AG10803 (cell line): ENCODE results near the gene CPT1B.
"Not testable (repeated sequence)": the region's sequence is repeated elsewhere in the genome, so short reads cannot be mapped to it uniquely, and the experiment has no call there.

Experiments used
- DNase-seq: peaks from one replicate; pipeline ENCODE4 v3.0.0; 2010; ENCODE audit warnings: low read depth
- H3K4me3 ChIP-seq: 2 replicates; pipeline ENCODE4 v1.5.1; 2011; ENCODE audit warnings: mild to moderate bottlenecking, low read length, control low read depth
- TF ChIP-seq, protein P1 (sequence below): conservative IDR thresholded peaks from 2 replicates; pipeline ENCODE4 v1.5.1; 2011; ENCODE audit warnings: mild to moderate bottlenecking, low read length, control low read depth, inconsistent platforms

The CPT1B gene

DNA sequence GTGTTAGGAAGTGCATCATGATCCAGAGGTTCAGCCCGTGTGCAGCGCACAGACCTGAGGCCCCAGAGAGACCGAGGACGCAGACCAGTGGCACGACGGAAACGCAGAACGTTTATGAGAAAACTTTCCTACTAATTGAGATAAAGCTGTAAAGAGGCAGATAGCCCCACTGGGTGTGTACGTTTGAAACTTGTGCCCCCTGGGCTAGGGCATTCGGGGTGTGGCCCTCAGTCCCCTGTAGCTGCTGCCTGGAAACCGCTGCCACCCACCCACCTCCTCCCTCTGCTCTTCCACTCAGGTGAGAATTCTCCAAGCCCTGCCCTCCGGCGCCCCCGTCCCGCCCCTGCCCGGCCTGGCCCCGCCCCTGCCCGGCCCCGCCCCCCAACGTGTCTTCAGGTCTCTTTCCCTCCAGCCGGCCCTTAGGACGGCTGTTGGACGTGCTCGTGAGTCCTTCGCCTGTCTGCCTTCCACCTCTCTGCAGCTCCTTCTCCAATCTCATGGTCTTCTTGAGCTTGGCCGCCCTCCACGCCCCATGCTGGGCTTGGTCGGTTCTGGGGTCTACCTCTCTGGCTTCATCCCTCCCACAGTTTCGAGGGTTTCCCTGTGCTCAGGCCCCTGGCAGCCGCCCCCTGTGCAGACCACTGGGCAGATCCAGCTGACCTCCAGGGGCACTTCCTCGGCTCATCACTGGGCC lies 34.4 kb upstream of the CPT1B start:
- no peak overlapping the region for H3K4me3 ChIP-seq
- TF ChIP-seq, protein P1, sequence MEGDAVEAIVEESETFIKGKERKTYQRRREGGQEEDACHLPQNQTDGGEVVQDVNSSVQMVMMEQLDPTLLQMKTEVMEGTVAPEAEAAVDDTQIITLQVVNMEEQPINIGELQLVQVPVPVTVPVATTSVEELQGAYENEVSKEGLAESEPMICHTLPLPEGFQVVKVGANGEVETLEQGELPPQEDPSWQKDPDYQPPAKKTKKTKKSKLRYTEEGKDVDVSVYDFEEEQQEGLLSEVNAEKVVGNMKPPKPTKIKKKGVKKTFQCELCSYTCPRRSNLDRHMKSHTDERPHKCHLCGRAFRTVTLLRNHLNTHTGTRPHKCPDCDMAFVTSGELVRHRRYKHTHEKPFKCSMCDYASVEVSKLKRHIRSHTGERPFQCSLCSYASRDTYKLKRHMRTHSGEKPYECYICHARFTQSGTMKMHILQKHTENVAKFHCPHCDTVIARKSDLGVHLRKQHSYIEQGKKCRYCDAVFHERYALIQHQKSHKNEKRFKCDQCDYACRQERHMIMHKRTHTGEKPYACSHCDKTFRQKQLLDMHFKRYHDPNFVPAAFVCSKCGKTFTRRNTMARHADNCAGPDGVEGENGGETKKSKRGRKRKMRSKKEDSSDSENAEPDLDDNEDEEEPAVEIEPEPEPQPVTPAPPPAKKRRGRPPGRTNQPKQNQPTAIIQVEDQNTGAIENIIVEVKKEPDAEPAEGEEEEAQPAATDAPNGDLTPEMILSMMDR: no peak
- DNase-seq: no peak

DNA sequence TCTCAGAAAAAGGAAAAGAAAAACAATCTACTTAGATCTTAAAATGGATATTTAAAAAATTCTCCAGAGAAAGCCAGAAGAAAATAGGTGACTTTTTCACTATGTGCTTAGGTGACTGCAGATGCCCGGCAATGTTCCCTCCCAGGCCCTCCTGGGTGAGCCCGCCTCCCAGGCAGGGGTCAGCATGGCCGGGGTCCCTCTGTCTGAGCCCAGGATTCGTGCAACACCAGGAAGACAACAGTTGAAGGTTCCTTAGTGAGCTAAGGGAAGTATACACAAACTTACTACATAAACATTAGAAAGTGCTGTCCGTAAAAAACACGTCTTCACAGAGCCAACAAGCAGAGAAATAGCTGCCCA lies 33.9 kb upstream of the CPT1B start:
- TF ChIP-seq, protein P1: no peak
- DNase-seq: no peak
- H3K4me3 ChIP-seq: no peak overlapping the region

DNA sequence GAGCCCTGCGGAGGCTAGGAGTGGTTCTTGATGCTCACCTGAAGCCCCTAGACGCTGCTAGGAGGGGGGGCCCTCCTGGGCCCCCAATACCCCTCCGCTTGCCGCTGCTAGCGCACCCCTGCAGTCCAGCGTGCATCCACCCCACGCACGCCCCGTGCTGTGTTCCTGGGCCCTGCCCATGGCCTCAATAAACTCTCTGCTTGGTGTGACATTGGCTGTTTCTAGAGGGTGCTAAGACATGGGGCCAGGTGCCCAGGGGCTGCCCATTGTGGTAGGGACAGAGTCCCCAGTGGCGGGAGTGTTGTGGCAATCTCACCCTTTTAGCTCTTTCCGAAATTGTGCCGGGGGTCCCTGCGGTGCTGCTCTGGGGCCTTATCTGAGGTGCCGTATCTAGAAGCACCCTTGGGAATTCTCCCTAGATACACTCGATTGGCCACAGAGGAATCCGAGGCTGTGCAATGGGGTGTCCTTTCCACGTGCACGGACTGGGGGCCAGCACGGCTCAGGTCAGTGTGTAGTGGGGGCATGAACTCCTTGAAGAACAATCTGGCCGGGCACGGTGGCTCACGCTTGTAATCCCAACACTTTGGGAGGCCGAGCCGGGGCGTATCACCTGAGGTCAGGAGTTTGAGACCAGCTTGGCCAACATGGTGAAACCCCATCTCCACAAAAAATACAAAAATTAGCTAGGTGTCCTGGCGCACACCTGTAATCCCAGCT lies 33.3 kb upstream of the CPT1B start:
- H3K4me3 ChIP-seq: no peak overlapping the region
- DNase-seq: no peak
- TF ChIP-seq, protein P1: no peak

DNA sequence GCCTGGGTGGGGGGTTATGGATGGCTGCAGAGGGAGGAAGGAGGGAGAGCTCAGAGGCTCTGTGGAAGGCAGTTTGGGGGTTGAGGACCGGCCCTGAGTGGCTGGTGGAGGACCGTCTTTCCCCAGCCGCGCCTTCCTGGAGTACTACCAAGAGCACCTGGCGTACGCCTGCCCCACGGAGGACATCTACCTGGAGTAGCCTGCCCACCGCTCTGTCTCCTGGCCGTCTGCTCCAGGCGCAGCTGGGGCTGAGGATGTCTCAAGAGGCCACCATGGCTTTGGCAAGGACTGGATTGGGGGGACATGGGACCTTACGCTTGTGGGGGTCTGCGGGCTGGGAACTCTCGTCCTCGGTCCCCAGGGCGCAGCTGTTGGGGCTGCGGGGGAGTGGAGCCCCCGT lies 32.4 kb upstream of the CPT1B start:
- H3K4me3 ChIP-seq: no peak overlapping the region
- TF ChIP-seq, protein P1: no peak
- DNase-seq: no peak

DNA sequence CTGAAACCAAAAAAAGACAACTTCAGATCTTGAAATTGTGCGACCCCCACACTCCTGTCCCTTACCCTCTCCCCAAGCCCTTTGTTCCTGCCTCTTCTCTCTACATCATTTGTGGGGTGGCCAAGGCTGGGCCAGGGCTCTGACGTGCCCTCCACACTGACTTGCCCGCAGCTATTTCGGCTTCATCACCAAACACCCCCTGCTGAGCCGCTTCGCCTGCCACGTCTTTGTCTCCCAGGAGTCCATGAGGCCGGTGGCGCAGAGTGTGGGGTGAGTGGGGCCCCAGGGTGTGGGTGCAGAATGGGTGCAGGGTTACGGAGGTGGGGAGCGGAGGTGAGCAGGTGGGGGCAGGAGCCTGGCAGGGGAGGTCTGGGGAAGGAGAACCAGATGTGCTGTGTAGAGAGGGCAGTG lies 31.8 kb upstream of the CPT1B start:
- no peak overlapping the region for H3K4me3 ChIP-seq
- no peak for DNase-seq
- TF ChIP-seq, protein P1: no peak

DNA sequence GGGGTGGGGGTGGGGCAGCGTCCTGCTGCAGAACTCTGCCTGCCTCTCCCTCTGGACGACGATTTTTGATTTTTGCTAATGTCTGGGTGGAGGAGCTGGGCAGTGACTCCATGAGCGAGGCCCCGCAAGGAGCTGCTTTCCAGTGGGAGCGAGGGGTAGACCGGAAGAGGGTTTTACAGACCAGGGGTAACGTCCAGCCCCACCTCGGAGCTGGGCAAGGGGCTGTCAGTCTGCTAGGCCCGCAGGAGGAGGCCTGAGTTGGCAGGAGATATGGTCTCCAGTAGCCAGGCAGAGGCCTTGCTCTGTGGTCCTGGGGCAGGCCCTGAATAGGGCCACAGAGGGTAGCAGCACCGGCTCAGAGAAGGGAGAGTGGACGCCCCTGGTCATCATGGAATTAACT lies 31.4 kb upstream of the CPT1B start:
- DNase-seq: no peak
- TF ChIP-seq, protein P1: no peak
- H3K4me3 ChIP-seq: no peak overlapping the region

DNA sequence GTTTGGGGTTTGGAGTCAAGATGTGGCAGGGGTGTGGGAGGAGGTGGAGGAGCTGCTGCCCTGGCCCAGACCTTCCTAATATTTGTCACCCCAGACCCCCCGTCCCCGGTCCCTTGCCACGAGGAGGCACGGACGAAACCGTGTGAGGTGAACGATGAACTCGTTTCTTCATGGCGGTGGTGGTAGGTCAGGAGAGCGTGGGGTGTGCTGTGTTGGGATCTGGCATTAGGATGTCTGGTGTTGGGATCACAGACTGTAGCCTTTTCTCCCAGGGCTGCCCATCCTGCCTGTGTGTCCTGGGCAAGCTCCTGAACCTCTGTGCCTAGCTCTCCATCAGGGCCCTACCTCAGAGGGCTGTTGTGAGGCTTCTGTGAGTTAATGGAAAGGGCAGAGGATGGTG lies 30.8 kb upstream of the CPT1B start:
- DNase-seq: no peak
- no peak overlapping the region for H3K4me3 ChIP-seq
- TF ChIP-seq, protein P1: no peak

DNA sequence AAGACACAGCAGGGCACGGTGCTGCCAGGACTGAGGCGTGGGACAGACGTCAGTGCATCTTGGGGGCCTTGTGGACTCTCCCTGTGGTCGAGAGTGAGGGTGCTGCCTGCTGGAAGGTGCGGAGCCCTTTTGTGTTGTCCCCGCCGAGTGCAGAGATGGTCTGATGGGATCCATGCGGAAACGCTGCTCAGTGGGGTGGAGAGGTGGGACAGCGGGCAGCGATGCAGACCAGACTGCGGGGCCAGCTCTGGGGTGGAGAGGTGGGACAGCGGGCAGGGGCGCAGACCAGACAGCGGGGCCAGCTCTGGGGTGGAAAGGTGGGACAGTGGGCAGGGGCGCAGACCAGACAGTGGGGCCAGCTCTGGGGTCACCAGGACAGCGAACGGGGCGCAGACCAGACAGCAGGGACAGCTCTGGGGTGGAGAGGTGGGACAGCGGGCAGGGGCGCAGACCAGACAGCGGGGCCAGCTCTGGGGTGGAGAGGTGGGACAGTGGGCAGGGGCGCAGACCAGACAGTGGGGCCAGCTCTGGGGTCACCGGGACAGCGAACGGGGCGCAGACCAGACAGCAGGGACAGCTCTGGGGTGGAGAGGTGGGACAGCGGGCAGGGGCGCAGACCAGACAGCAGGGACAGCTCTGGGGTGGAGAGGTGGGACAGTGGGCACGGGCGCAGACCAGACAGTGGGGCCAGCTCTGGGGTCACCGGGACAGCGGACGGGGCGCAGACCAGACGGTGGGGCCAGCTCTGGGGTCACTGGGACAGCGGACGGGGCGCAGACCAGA lies 30.0 kb upstream of the CPT1B start:
- DNase-seq, H3K4me3 ChIP-seq: not testable (repeated sequence)
